B cell (primary cell): ENCODE measurements around the gene DCDC2B.

Experiments
- CTCF ChIP-seq: fragments of 200-600 bp; IDR thresholded peaks from one replicate; pipeline ENCODE4 v1.8.0; 2022; ENCODE audit warnings: antibody characterized with exemption, mild to moderate bottlenecking
- EZH2 ChIP-seq: IDR thresholded peaks from 2 replicates; pipeline ENCODE4 v1.6.1; 2012; ENCODE audit warnings: borderline replicate concordance, low read depth, mild to moderate bottlenecking, moderate library complexity, low read length; ENCODE audit not compliant: insufficient read depth, poor library complexity, severe bottlenecking

GRCh38 chr1:32170991-32171390 lies 37.9 kb upstream of the DCDC2B start:
- TF ChIP-seq EZH2 (no peak), CTCF (no peak)
